Keratinocyte (primary cell): ENCODE data around the gene LPGAT1.

Experiments
- EZH2 ChIP-seq: IDR thresholded peaks from one replicate; pipeline ENCODE4 v1.6.1; 2012; ENCODE audit warnings: inconsistent platforms, mild to moderate bottlenecking, low read length, moderate library complexity
- TF ChIP-seq, protein P1 (sequence below), 3 experiments: IDR thresholded peaks in 1 of 3; conservative IDR thresholded peaks in 1 of 3; optimal IDR thresholded peaks in 1 of 3; 2 replicates in 2 of 3; 3 replicates in 1 of 3; pipeline versions ENCODE3 to v1.5.1; 2011; ENCODE audit warnings: low read length in 3 of 3, mild to moderate bottlenecking in 3 of 3, moderate library complexity in 2 of 3, control low read depth in 1 of 3, inconsistent platforms in 1 of 3; ENCODE audit not compliant: insufficient read depth in 2 of 3; ENCODE audit errors: extremely low read depth in 1 of 3

GRCh38 chr1:211814313-211814712, 16.2 kb downstream of the LPGAT1 start:
- TF ChIP-seq, protein P1, sequence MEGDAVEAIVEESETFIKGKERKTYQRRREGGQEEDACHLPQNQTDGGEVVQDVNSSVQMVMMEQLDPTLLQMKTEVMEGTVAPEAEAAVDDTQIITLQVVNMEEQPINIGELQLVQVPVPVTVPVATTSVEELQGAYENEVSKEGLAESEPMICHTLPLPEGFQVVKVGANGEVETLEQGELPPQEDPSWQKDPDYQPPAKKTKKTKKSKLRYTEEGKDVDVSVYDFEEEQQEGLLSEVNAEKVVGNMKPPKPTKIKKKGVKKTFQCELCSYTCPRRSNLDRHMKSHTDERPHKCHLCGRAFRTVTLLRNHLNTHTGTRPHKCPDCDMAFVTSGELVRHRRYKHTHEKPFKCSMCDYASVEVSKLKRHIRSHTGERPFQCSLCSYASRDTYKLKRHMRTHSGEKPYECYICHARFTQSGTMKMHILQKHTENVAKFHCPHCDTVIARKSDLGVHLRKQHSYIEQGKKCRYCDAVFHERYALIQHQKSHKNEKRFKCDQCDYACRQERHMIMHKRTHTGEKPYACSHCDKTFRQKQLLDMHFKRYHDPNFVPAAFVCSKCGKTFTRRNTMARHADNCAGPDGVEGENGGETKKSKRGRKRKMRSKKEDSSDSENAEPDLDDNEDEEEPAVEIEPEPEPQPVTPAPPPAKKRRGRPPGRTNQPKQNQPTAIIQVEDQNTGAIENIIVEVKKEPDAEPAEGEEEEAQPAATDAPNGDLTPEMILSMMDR (optimal IDR thresholded peaks at IDR 0.05 in 1 of 3, IDR thresholded peaks at IDR 0.05 in 1 of 3, conservative IDR thresholded peaks at IDR 0.05 in 1 of 3; ENCODE audit: extremely low read depth in 1 of 3, insufficient read depth in 2 of 3, low read length in 3 of 3): no peak
- no peak for TF ChIP-seq EZH2
